ENCODE results near the gene CACNG4.

The CACNG4 gene

DNA sequence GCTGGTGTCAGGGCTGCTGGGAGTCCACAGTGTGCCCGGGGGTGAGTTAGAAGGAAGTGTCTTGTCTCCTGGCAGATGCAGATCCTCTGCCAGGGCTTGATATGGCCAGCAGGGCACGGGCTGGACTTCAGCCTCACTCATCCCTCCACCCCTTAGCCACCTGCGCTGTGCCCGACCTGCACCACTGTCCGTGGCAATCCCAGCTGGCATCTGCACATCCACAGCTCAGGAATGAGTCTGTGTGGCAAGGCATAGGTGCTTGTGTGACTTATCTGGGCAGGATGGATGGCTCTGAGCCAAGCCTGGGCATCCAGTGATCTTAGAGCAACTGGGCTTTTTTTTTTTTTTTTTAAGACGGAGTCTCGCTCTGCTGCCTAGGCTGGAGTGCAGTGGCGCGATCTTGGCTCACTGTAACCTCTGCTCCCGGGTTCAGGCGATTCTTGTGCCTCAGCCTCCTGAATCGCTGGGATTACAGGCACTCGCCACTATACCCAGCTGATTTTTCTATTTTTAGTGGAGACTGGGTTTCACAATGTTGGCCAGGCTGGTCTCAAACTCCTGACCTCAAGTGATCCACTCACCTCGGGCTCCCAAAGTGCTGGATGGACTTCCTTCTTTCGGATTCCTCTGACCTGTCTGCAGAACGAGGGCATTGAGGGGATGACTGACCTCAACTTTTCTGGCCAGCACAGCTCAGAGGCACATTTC lies 57.4 kb downstream of the CACNG4 start:
- in situ Hi-C loops (cut with HindIII; ENCODE audit: low pct_unique_long_range_greater_than_20kb, low sequenced_read_pairs) = no loop called here
- no peak for TF ChIP-seq JUND (IDR thresholded peaks at IDR 0.05; ENCODE audit: low read depth)
- DNase-seq (ENCODE audit: low read depth in 1 of 2, low spot score in 1 of 2) = no peak

DNA sequence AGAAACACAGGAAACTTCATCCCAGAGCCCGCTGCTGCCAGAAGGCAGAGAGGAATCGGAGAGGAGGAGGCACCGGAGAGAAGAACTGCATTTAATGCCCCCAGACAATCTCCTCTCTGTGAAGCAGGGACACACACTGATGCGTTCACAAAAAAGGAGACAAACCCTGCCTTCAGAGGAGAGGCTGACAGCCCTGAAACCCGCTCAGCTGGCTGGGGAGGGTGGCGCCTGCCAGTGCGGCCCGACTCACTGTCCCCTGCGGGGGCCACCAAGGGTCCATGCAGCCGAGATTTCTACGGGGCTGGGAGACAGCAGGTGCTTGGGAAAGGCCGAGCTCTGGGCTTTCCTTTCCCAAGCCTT lies 57.9 kb downstream of the CACNG4 start:
- TF ChIP-seq JUND (IDR thresholded peaks at IDR 0.05; ENCODE audit: low read depth) = no peak
- DNase-seq (ENCODE audit: low read depth in 1 of 2, low spot score in 1 of 2) = no peak
- in situ Hi-C loops (cut with HindIII; ENCODE audit: low pct_unique_long_range_greater_than_20kb, low sequenced_read_pairs) = no loop called here

DNA sequence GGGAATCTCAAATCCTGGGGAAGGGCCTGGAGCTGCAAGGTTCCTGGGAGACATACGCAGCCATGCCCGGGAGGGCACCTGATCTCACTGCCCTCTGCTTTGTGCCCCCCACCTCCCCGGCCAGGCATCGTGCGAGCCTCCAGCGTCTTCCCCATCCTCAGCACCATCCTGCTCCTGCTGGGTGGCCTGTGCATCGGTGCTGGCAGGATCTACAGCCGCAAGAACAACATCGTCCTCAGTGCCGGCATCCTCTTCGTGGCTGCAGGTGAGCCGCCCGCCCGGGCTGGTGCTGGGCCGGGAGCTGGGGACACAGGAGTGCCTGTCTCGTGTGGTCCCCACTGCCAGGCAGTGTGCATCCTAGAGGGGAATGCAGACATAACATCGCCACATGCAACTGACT lies 60.2 kb downstream of the CACNG4 start:
- no peak for DNase-seq (ENCODE audit: low read depth in 1 of 2, low spot score in 1 of 2)
- no peak for TF ChIP-seq JUND (IDR thresholded peaks at IDR 0.05; ENCODE audit: low read depth)
- in situ Hi-C loops (cut with HindIII; ENCODE audit: low pct_unique_long_range_greater_than_20kb, low sequenced_read_pairs) = no loop called here

DNA sequence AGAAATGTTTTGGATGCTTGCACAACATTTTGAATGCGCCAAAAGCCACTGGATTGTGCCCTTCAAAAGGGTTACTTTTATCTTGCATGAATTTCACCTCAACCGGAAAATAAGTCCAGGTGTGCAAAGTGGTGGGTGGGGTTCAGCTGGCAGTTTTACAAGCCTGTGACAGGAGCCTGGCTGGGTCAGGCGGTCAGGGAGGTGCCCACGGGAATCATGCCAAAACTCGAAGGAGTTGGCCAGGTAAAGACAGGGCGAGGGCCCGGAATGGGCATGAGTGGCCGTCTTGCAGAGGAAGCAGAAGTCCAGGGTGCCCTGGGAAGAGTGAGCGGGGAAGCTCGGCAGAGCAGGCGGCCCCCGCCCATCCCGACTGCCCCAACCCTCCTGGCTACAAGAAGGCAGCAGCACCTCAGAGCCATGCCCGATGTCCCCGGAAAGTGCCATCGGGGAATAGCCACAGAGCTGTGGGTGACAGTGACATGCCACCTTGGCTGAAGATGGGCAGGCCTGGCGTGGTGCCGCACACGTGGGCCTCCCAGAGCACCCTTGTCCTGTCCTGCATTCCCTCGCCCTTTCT lies 60.8 kb downstream of the CACNG4 start:
- in situ Hi-C loops (cut with HindIII; ENCODE audit: low pct_unique_long_range_greater_than_20kb, low sequenced_read_pairs) = no loop called here
- no peak for DNase-seq (ENCODE audit: low read depth in 1 of 2, low spot score in 1 of 2)
- no peak for TF ChIP-seq JUND (IDR thresholded peaks at IDR 0.05; ENCODE audit: low read depth)

DNA sequence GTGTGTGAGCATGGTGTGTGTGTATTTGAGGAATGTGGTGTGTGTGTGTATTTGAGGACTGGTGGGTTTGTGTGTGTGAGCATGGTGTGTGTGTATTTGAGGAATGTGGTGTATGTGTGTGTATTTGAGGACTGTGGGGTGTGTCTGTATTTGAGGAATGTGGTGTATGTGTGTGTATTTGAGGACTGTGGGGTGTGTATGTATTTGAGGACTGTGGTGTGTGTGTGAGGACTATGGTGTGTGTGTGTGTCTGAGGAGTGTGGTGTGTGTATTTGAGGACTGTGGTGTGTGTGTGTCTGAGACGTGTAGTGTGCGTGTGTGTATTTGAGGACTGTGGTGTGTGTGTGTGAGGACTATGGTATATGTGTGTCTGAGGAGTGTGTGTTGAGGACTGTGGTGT lies 61.8 kb downstream of the CACNG4 start:
- no peak for TF ChIP-seq JUND (IDR thresholded peaks at IDR 0.05; ENCODE audit: low read depth)
- in situ Hi-C loops (cut with HindIII; ENCODE audit: low pct_unique_long_range_greater_than_20kb, low sequenced_read_pairs) = no loop called here
- DNase-seq (ENCODE audit: low read depth in 1 of 2, low spot score in 1 of 2) = no peak

DNA sequence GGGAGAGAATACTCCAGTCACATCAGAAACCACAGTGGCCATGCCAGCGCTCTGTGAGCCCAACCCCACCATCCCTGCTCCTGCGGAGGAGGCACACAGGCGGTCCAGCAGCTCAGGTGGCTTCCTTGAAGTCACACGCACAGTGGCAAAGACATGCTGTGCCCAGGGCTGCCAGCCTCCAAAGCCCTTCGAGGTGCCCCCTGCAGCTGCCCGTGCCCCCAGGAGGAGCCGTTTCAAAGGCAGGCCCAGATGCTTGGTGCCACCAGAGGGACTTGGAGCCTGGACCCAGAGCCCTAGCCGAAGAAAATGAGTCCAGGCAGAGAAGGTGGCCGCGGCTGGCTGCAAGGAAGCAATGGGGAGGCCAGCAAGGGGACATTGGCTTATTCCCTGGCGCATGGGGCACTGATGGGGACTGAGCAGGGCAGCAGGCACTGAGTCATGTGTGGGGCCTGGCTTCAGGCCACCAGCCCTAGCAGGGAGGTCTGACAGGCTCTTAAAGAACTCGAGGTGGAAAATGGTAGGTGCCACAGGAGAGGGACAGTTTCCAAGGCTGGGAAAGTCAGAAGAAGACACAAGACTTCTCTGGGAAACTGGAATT lies 62.6 kb downstream of the CACNG4 start:
- DNase-seq (ENCODE audit: low read depth in 1 of 2, low spot score in 1 of 2) = no peak
- in situ Hi-C loops (cut with HindIII; ENCODE audit: low pct_unique_long_range_greater_than_20kb, low sequenced_read_pairs) = no loop called here
- no peak for TF ChIP-seq JUND (IDR thresholded peaks at IDR 0.05; ENCODE audit: low read depth)

DNA sequence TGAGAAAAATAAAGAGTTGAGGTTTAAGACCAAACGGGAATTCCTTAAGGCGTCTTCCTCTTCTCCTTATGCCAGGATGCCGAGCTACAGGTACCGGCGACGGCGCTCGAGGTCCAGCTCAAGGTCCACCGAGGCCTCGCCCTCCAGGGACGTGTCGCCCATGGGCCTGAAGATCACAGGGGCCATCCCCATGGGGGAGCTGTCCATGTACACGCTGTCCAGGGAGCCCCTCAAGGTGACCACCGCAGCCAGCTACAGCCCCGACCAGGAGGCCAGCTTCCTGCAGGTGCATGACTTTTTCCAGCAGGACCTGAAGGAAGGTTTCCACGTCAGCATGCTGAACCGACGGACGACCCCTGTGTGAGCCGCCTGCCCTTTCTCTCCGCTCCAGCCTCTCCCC lies 66.1 kb downstream of the CACNG4 start:
- in situ Hi-C loops (cut with HindIII; ENCODE audit: low pct_unique_long_range_greater_than_20kb, low sequenced_read_pairs) = no loop called here
- TF ChIP-seq JUND (IDR thresholded peaks at IDR 0.05; ENCODE audit: low read depth) = no peak
- DNase-seq (ENCODE audit: low read depth in 1 of 2, low spot score in 1 of 2) = no peak

DNA sequence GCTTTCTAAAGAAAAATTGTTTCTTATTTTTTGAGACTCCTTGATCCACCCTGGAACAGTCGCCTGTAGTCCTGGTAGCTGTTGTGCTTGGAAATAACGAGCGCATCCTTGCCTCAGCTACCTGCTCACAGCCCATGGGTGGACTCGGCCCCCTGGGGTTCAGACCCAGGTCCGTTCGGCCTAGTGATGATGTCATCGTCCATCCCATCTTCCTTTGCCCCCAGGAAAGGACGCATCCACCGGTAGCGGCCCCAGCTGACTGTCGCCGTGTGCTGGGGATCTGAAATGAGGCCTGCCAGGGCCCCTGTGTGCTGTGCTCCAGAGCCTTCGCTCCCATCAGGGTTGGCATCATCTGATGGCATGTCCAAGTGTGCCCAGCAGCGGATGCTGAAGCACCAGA lies 67.9 kb downstream of the CACNG4 start:
- TF ChIP-seq JUND (IDR thresholded peaks at IDR 0.05; ENCODE audit: low read depth) = no peak
- in situ Hi-C loops (cut with HindIII; ENCODE audit: low pct_unique_long_range_greater_than_20kb, low sequenced_read_pairs) = no loop called here
- DNase-seq (ENCODE audit: low read depth in 1 of 2, low spot score in 1 of 2) = no peak

DNA sequence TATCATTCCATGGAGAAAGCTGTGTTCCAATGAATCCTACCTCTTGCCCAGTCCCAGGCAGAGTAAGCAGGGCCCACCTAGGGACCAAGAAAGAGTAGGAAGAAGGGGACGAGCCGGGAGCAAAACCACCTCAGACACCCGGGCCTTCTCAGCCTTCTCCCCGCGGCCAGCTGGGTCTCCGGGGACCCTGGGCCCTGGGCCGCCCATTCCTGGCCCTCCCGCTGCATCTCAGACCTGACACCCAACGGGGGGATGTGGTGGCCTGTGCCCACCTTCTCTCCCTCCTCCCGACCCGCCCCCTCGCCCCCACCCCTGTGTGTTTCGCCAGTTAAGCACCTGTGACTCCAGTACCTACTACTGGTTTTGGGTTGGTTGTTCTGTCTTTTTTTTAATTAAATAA lies 68.5 kb downstream of the CACNG4 start:
- no peak for DNase-seq (ENCODE audit: low read depth in 1 of 2, low spot score in 1 of 2)
- no peak for TF ChIP-seq JUND (IDR thresholded peaks at IDR 0.05; ENCODE audit: low read depth)
- in situ Hi-C loops (cut with HindIII; ENCODE audit: low pct_unique_long_range_greater_than_20kb, low sequenced_read_pairs) = no loop called here

DNA sequence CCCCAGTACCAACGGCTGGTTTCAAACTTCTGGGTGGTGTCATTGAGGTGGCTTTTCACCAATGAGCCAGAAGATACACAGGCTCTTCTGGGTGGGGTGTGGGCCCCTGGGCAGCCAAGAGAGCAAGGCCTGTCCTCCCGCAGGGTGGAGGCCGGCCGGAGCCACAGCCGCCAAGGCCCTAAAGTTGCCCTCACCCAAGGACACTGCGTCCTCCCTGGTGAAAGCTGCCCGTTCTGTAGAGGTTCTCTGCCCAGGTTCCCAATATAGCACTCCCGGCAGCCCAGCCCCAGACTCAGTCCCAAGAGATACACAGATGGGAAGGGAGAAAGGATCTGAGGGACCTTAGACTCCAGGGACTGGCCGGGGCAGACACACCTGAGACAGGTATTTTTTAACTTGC lies 69.1 kb downstream of the CACNG4 start:
- DNase-seq (ENCODE audit: low read depth in 1 of 2, low spot score in 1 of 2) = no peak
- in situ Hi-C loops (cut with HindIII; ENCODE audit: low pct_unique_long_range_greater_than_20kb, low sequenced_read_pairs) = no loop called here
- no peak for TF ChIP-seq JUND (IDR thresholded peaks at IDR 0.05; ENCODE audit: low read depth)

DNA sequence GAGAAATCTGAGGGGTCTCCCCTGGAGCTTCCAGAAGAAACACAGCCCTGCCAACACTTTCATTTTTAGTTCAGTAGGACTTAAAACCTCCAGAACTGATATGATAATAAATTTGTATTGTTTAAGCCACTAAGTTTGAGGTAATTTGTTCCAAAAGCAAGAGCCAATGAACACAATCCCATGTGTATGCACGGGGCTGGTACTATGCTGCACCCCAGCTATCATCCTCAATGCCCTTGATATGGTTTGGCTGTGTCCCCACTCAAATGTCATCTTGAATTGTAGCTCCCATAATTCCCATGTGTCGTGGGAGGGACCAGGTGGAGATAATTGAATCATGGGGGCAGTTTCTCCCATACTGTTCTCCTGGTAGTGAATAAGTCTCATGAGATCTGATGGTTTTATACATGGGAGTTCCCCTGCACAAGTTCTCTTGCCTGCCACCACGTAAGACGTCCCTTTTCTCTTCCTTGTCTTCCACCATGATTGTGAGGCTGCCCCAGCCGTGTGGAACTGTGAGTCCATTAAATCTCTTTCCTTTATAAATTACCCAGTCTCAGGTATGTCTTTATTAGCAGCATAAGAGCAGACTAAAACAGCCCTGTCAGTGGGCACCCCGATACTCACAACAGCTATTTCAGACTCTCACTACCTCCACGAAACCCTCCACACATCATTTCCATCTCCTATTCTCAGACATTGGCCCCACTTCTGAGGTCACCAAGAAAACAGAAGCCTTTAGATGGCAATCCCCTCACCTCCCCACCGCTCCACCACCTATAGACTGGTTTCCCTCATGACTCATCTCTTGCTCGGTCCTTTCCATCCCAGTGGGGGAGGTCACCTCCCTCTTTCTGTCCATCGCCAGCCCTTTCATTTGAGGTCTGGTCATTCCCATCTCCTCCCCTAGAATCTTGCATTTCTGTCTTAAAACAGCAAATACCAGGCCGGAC lies 70.9 kb downstream of the CACNG4 start:
- in situ Hi-C loops (cut with HindIII; ENCODE audit: low pct_unique_long_range_greater_than_20kb, low sequenced_read_pairs) = no loop called here
- no peak for DNase-seq (ENCODE audit: low read depth in 1 of 2, low spot score in 1 of 2)
- no peak for TF ChIP-seq JUND (IDR thresholded peaks at IDR 0.05; ENCODE audit: low read depth)

DNA sequence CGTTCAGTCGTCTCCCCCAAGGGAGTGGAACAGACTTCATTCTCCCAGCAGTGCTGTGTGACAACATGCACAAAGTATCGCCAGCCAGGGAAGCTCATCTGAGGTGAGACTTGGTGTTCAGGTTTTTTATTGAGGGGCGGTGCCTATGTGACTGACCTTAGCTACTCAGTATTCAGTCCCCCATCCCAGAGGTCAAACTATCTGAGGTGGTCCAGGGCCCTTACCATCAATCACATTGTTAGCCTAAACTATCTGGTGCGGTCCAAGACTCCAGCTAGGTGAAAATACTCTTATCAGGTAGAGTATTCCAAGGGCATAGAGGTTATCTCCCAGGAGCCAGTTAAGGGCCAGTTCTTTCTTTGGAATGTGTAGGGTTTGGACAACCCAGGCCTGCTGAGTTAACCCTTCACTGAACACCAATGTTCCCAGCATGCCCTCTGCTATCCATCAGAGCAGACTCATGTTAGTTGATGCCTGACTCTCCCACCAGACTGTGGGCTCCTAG lies 74.4 kb downstream of the CACNG4 start:
- DNase-seq (ENCODE audit: low read depth in 1 of 2, low spot score in 1 of 2) = no peak
- TF ChIP-seq JUND (IDR thresholded peaks at IDR 0.05; ENCODE audit: low read depth) = no peak
- in situ Hi-C loops (cut with HindIII; ENCODE audit: low pct_unique_long_range_greater_than_20kb, low sequenced_read_pairs) = no loop called here

Measured in T47D (cell line).